Endothelial cell of umbilical vein (primary cell): ENCODE results near the gene PARD3B. TPM values are rescaled to one million over a fixed set of nuclear protein-coding genes. Genes with fewer than 3 reads are reported as not detected.

Source experiments
- BruUV-seq: library from RNA; stranded (reverse); fragments of 400-500 nt; replicated peaks from 2 replicates; lab custom pipeline; 2021; lab: Mats Ljungman, UMichigan
- CTCF ChIA-PET: fragments of 300-600, 350-600 bp; sonication (Branson Sonifier 250); formaldehyde crosslinking; loops from one replicate; lab custom pipeline; 2021; ENCODE audit warnings: antibody characterized with exemption, inconsistent platforms; lab: Charles Lee
- POLR2A ChIA-PET: fragments of 300-600, 350-600 bp; sonication (Branson Sonifier 250); formaldehyde crosslinking; loops from one replicate; lab custom pipeline; 2021; ENCODE audit warnings: antibody characterized with exemption, inconsistent platforms; lab: Charles Lee
- DNase-seq: peaks from one replicate; pipeline ENCODE4 v3.0.0-alpha.2; 2011; ENCODE audit warnings: low read depth, low spot score
- FAIRE-seq: peaks from 2 replicates; lab custom pipeline; 2011; peaks lifted over from hg19 to GRCh38; lab: Jason Lieb, UNC
- H2AFZ ChIP-seq: 2 replicates; pipeline ENCODE4 v1.6.0; 2012; ENCODE audit warnings: low read depth, low read length, control low read depth, inconsistent platforms
- H3K27ac ChIP-seq: 2 replicates; pipeline ENCODE4 v1.5.1; 2011; ENCODE audit warnings: low read depth, mild to moderate bottlenecking, control low read depth, low read length, moderate library complexity; ENCODE audit not compliant: insufficient read depth
- H3K27me3 ChIP-seq, 2 experiments: 2 replicates each; pipeline versions ENCODE4 v1.6.0 to v1.6.1; 2011; ENCODE audit warnings: low read length in 2 of 2, mixed read lengths in 1 of 2; ENCODE audit not compliant: control insufficient read depth in 2 of 2, insufficient read depth in 2 of 2
- H3K36me3 ChIP-seq, 2 experiments: 2 replicates in 1 of 2; 3 replicates in 1 of 2; pipeline ENCODE4 v1.5.1; 2011; ENCODE audit warnings: low read length in 2 of 2, mild to moderate bottlenecking in 1 of 2, moderate library complexity in 1 of 2; ENCODE audit not compliant: control insufficient read depth in 2 of 2, insufficient read depth in 2 of 2; ENCODE audit errors: extremely low read depth in 1 of 2
- H3K4me1 ChIP-seq: 3 replicates; pipeline ENCODE4 v1.5.1; 2011; ENCODE audit warnings: mild to moderate bottlenecking, low read length; ENCODE audit not compliant: control insufficient read depth, insufficient read depth; ENCODE audit errors: extremely low read depth
- H3K4me2 ChIP-seq: 2 replicates; pipeline ENCODE4 v1.6.1; 2011; ENCODE audit warnings: low read length, control low read depth, mixed read lengths; ENCODE audit not compliant: insufficient read depth
- H3K4me3 ChIP-seq, 3 experiments: fragments of 200-600 bp in 1 of 3; sonication (generic), shearing (Covaris generic) in 1 of 3; replicated peaks in 1 of 3; 2 replicates each; pipeline ENCODE4 v1.5.1; 2011 to 2016; ENCODE audit warnings: control low read depth in 3 of 3, low read length in 3 of 3, mild to moderate bottlenecking in 2 of 3, inconsistent platforms in 1 of 3, low read depth in 1 of 3, moderate library complexity in 1 of 3; ENCODE audit not compliant: insufficient read depth in 1 of 3
- H3K79me2 ChIP-seq: 2 replicates; pipeline ENCODE4 v1.6.0; 2012; ENCODE audit warnings: low read length, inconsistent platforms; ENCODE audit not compliant: control insufficient read depth, insufficient read depth
- H3K9ac ChIP-seq: replicated peaks from 2 replicates; pipeline ENCODE3; 2011; ENCODE audit warnings: low read length, control low read depth; ENCODE audit not compliant: insufficient read depth; ENCODE audit errors: extremely low read depth
- H3K9me1 ChIP-seq: replicated peaks from 3 replicates; pipeline ENCODE4 v1.6.0; 2011; ENCODE audit warnings: mild to moderate bottlenecking, low read length; ENCODE audit not compliant: control insufficient read depth, insufficient read depth; ENCODE audit errors: extremely low read depth
- H3K9me3 ChIP-seq: replicated peaks from 2 replicates; pipeline ENCODE4 v1.5.1; 2012; ENCODE audit warnings: low read length, inconsistent platforms; ENCODE audit not compliant: control insufficient read depth, insufficient read depth
- H4K20me1 ChIP-seq: replicated peaks from 2 replicates; pipeline ENCODE3; 2011; ENCODE audit warnings: mild to moderate bottlenecking, low read length; ENCODE audit not compliant: control insufficient read depth, insufficient read depth; ENCODE audit errors: extremely low read depth
- CTCF ChIP-seq, 2 donors: IDR thresholded peaks; 1 replicate in 1 of 2; 2 replicates in 1 of 2; pipeline ENCODE4 v1.5.1; 2011; ENCODE audit warnings: low read length in 2 of 2, mild to moderate bottlenecking in 2 of 2, moderate library complexity in 2 of 2, control low read depth in 1 of 2, inconsistent platforms in 1 of 2, low read depth in 1 of 2; ENCODE audit not compliant: insufficient read depth in 1 of 2; ENCODE audit errors: extremely low read depth in 1 of 2
- EZH2 ChIP-seq: IDR thresholded peaks from 2 replicates; pipeline ENCODE4 v1.6.1; 2012; ENCODE audit warnings: borderline replicate concordance, low read depth, mild to moderate bottlenecking, moderate library complexity, low read length, inconsistent platforms; ENCODE audit not compliant: severe bottlenecking
- FOS ChIP-seq: IDR thresholded peaks from 2 replicates; pipeline ENCODE4 v1.6.1; 2011; ENCODE audit warnings: mild to moderate bottlenecking, low read length, moderate library complexity, borderline replicate concordance; ENCODE audit not compliant: insufficient read depth
- GATA2 ChIP-seq: IDR thresholded peaks from 2 replicates; pipeline ENCODE4 v1.7.0; 2011; ENCODE audit warnings: low read depth, mild to moderate bottlenecking, moderate library complexity, mixed read lengths, low read length; ENCODE audit not compliant: insufficient read length, insufficient read depth
- JUN ChIP-seq: IDR thresholded peaks from 2 replicates; pipeline ENCODE4 v1.6.1; 2011; ENCODE audit warnings: borderline replicate concordance, low read depth; ENCODE audit not compliant: insufficient read length, insufficient read depth
- MAX ChIP-seq: IDR thresholded peaks from 2 replicates; pipeline ENCODE4 v1.6.1; 2011; ENCODE audit not compliant: insufficient read depth, insufficient read length
- MYC ChIP-seq: IDR thresholded peaks from one replicate; pipeline ENCODE4 v1.6.1; 2011; ENCODE audit warnings: mild to moderate bottlenecking, low read depth, low read length
- POLR2A ChIP-seq: IDR thresholded peaks from 2 replicates; pipeline ENCODE4 v1.6.1; 2012; ENCODE audit warnings: low read depth, mild to moderate bottlenecking, control low read depth, low read length
- POLR2AphosphoS5 ChIP-seq: IDR thresholded peaks from 2 replicates; pipeline ENCODE4 v1.6.1; 2012; ENCODE audit warnings: low read depth, mild to moderate bottlenecking, control low read depth, low read length, moderate library complexity; ENCODE audit not compliant: insufficient read depth
- dilution Hi-C: fragments of 300-500 bp; cut with MboI; formaldehyde crosslinking; loops from one replicate; pipeline ENCODE4 v1.15.0; 2019; ENCODE audit warnings: low sequenced_read_pairs; ENCODE audit not compliant: extremely low pct_ligation_motif_present
- intact Hi-C: fragments of 100-400 bp; cut with micrococcal nuclease; formaldehyde crosslinking; loops from one replicate; pipeline ENCODE4 v1.10.0; 2022
- polyA plus RNA-seq, 4 experiments: library from polyadenylated mRNA; depleted of rRNA in 3 of 4; stranded (reverse) in 3 of 4; unstranded in 1 of 4; fragments of >200 nt; gene quantifications; 2 replicates each; pipeline versions ENCODE4 v1.2.1 to v1.2.3, GENCODE V29; 2011 to 2012; ENCODE audit warnings: missing spikeins in 1 of 4
- total RNA-seq: library from RNA; stranded (reverse); gene quantifications from 2 replicates; pipeline ENCODE4 v1.2.3, GENCODE V29; 2021

Gene PARD3B
- total and polyA plus RNA-seq, 2 donors (not counting 3 experiments of a cell fraction or from before 2014, with no cell fraction given) = 2.2 to 30.9 TPM

GRCh38 chr2:204737296-204737695 is 192.0 kb downstream of the PARD3B start:
- H3K36me3 ChIP-seq = no peaks in the 10 kb centered on the region
- no peak overlapping the region for H3K4me2 ChIP-seq
- no peaks in the 10 kb centered on the region for H4K20me1 ChIP-seq
- no peaks in the 10 kb centered on the region for H3K9me1 ChIP-seq
- BruUV-seq = no TSS peak
- no peaks in the 10 kb centered on the region for H3K4me1 ChIP-seq
- H3K79me2 ChIP-seq = no peaks in the 10 kb centered on the region
- intact Hi-C loops = no loop called here
- FAIRE-seq (no peak), DNase-seq (no peak)
- TF ChIP-seq MYC = no peak
- TF ChIP-seq JUN = no peak
- no peak for TF ChIP-seq CTCF (IDR thresholded peaks at IDR 0.05; ENCODE audit: extremely low read depth in 1 of 2, insufficient read depth in 1 of 2, low read depth in 1 of 2, low read length in 2 of 2)
- no peak for TF ChIP-seq MAX
- TF ChIP-seq EZH2 = no peak
- no peak for TF ChIP-seq POLR2AphosphoS5
- TF ChIP-seq FOS = no peak
- TF ChIP-seq POLR2A = no peak
- TF ChIP-seq GATA2 = no peak
- dilution Hi-C loops = no loop called here
- H3K9ac ChIP-seq = no peak overlapping the region
- no peaks in the 10 kb centered on the region for H3K27me3 ChIP-seq
- ChIA-PET CTCF (interaction anchor here (1.0 kb wide), 1 partner anchor 13 kb away, joined by 4 read pairs; no protein-coding TSS in a partner anchor), POLR2A (no interaction called here)
- H2AFZ ChIP-seq = no peak overlapping the region
- H3K4me3 ChIP-seq = no peak overlapping the region
- no peaks in the 10 kb centered on the region for H3K9me3 ChIP-seq
- no peak overlapping the region for H3K27ac ChIP-seq
